ENCODE data around the gene CHAT.

DNA sequence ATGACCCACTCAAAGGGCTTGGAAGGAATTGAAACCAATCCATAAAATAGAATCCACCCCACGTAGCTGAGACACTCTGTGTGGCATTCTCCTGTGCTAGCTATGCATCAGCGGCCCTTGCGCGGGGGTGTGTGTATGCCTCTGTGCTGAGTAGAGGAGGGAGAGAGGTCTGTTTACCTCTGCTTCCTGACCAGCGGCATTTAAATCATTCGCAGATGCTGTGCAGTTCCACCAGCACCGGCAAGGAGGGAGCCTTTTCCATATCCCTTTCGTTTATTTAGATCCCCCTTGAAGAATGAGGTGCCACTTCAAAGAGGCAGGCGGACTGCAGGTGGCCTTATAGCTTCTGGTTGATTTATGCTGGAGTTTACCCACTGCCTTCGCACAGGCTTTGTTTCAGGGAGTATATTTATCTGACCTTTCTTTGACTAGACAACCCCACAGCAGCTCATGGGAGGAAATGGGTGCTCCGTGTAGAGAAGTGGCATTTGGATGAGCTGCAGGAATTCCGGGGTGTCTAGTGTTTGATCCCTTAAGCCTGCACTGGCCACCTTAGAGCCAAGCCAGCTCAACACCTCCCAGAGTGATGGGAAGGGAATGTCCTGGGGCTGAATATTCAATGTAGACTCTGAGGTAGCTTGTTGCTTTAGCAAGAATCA is 77.0 kb downstream of the CHAT start:
- TF ChIP-seq, protein P1, sequence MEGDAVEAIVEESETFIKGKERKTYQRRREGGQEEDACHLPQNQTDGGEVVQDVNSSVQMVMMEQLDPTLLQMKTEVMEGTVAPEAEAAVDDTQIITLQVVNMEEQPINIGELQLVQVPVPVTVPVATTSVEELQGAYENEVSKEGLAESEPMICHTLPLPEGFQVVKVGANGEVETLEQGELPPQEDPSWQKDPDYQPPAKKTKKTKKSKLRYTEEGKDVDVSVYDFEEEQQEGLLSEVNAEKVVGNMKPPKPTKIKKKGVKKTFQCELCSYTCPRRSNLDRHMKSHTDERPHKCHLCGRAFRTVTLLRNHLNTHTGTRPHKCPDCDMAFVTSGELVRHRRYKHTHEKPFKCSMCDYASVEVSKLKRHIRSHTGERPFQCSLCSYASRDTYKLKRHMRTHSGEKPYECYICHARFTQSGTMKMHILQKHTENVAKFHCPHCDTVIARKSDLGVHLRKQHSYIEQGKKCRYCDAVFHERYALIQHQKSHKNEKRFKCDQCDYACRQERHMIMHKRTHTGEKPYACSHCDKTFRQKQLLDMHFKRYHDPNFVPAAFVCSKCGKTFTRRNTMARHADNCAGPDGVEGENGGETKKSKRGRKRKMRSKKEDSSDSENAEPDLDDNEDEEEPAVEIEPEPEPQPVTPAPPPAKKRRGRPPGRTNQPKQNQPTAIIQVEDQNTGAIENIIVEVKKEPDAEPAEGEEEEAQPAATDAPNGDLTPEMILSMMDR (IDR thresholded peaks at IDR 0.05) = no peak
- TF ChIP-seq POLR2A (IDR thresholded peaks at IDR 0.05) = no peak

Data from adrenal gland (tissue), 5 donors.